Stimulated activated CD8-positive, alpha-beta memory T cell treated with anti-CD3 and anti-CD28 coated beads, Interleukin-15, amount 100 ng/mL, for 4 hours (primary cell): ENCODE data around the gene AMACR.
"Not testable (repeated sequence)": the region's sequence is repeated elsewhere in the genome, so short reads cannot be mapped to it uniquely, and the experiment has no call there.

ENCODE experiments used
- DNase-seq, 2 donors: peaks; one replicate each; pipeline ENCODE4 v3.0.0-alpha.2; 2020; ENCODE audit warnings: low read depth in 2 of 2

AMACR gene

DNA sequence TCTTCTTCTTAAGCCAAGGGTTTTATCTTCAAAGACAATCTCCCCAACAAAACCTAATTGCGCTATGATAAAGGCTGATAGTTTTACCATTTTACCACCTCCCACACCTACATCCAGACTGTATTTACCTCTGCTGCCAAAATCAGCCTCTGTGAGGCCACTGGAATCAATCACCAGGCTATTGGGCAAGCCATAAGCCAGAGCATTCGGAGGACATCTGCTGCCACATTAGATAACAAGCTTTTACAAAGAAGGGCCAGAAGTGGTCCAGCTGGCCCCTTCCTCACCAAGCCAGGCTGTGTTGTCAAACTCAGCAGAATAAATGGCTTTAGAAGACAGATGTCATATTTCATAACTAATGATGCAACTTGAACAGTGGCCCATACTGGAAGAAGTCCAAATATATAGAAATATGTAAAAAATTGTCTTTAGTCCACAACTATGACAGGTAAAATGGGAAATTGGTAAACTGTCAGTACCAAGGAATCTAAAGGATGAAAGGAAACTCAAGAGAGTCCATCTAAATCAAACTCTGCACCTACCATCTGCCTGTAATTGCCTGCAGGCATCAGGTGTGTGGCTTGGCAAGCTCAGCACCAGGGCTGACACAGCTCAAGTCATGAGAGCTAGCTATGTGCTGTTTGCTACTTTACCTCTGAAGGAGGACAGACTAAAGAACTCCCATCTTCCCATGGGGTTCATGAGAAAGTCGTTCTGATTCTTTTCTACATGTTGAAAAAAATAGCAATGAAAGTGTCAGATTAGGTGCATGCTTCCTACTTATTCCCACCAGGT lies 39.4 kb downstream of the AMACR start:
- no peak for DNase-seq

GRCh38 chr5:33966805-33967204 lies 41.0 kb downstream of the AMACR start:
- DNase-seq = no peak

GRCh38 chr5:33964132-33964700 lies 43.6 kb downstream of the AMACR start:
- DNase-seq = no peak

- DNase-seq = no peak
These were observed 49.7 kb downstream of the AMACR start for GRCh38 chr5:33958176-33958575.

DNA sequence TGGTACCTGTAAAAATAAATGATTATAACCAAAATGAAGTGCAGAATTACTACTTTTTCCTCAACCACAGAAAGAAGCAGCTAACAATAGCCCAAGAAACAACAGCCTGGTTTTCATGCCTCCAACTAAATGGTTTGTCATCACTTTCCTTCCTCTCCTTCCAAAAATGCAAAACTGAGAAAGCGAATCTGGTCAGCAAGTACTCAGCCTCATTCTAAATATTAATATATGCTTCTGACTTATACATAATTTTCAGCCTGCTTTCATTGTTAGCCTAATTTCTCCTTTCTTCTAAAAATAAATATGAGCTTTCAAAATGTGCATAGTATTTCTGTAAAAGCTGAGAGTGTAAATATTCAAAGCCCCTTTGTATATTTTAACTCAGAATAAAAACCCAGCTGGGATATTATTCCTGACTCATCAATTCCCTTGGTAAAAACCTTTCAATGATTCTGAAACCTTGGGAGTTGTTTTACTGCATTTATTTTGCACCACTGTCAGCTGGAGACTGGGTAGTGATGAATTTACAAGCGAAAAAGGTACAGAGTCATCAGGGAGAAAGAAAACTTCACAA lies 50.2 kb downstream of the AMACR start:
- DNase-seq = no peak

GRCh38 chr5:33952175-33952574 lies 55.7 kb downstream of the AMACR start:
- DNase-seq = not testable (repeated sequence)

GRCh38 chr5:33944543-33945132 lies 63.2 kb downstream of the AMACR start:
- DNase-seq = no peak

GRCh38 chr5:33941090-33941489 lies 66.8 kb downstream of the AMACR start:
- no peak for DNase-seq

GRCh38 chr5:33939556-33940262 lies 68.1 kb downstream of the AMACR start:
- no peak for DNase-seq

DNA sequence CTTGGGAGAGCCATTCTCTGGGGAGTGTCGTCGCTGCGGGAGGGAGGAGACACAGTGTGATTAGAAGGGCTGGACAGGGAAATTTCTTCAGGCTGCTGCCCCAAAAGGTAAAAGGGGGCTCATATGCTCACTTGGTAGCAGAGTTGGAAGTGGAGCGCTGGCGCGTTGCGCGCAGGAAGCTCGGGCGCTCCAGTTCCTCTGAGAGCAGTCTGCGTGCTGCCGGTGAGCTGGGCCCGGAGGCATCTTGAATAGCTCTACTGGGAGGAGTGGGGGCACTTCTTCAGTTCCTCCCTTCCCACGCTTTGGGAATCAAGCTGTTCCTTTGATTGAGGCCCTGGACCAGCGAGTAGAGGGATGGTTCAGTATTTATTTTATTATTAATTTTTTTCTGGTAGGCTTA lies 69.0 kb downstream of the AMACR start:
- no peak for DNase-seq

- DNase-seq = no peak
These were observed 69.4 kb downstream of the AMACR start for GRCh38 chr5:33938507-33938796.

DNA sequence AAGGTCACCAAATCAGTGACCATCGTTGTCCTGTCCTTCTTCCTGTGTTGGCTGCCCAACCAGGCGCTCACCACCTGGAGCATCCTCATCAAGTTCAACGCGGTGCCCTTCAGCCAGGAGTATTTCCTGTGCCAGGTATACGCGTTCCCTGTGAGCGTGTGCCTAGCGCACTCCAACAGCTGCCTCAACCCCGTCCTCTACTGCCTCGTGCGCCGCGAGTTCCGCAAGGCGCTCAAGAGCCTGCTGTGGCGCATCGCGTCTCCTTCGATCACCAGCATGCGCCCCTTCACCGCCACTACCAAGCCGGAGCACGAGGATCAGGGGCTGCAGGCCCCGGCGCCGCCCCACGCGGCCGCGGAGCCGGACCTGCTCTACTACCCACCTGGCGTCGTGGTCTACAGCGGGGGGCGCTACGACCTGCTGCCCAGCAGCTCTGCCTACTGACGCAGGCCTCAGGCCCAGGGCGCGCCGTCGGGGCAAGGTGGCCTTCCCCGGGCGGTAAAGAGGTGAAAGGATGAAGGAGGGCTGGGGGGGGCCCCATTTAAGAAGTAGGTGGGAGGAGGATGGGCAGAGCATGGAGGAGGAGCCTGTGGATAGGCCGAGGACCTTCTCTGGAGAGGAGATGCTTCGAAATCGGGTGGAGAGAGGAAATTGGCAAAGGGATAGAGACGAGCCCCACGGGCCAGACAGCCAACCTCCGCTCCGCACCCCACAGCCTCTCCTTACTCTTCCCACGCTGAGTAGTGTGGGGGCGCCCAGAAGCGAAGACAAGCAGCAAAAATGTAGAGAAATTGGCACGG lies 69.9 kb downstream of the AMACR start:
- DNase-seq = no peak

DNA sequence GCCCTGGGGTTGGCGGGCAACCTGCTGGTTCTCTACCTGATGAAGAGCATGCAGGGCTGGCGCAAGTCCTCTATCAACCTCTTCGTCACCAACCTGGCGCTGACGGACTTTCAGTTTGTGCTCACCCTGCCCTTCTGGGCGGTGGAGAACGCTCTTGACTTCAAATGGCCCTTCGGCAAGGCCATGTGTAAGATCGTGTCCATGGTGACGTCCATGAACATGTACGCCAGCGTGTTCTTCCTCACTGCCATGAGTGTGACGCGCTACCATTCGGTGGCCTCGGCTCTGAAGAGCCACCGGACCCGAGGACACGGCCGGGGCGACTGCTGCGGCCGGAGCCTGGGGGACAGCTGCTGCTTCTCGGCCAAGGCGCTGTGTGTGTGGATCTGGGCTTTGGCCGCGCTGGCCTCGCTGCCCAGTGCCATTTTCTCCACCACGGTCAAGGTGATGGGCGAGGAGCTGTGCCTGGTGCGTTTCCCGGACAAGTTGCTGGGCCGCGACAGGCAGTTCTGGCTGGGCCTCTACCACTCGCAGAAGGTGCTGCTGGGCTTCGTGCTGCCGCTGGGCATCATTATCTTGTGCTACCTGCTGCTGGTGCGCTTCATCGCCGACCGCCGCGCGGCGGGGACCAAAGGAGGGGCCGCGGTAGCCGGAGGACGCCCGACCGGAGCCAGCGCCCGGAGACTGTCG lies 70.7 kb downstream of the AMACR start:
- no peak for DNase-seq

DNA sequence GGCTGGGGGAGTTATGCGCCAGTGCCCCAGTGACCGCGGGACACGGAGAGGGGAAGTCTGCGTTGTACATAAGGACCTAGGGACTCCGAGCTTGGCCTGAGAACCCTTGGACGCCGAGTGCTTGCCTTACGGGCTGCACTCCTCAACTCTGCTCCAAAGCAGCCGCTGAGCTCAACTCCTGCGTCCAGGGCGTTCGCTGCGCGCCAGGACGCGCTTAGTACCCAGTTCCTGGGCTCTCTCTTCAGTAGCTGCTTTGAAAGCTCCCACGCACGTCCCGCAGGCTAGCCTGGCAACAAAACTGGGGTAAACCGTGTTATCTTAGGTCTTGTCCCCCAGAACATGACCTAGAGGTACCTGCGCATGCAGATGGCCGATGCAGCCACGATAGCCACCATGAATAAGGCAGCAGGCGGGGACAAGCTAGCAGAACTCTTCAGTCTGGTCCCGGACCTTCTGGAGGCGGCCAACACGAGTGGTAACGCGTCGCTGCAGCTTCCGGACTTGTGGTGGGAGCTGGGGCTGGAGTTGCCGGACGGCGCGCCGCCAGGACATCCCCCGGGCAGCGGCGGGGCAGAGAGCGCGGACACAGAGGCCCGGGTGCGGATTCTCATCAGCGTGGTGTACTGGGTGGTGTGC lies 71.4 kb downstream of the AMACR start, which contains the start of gene RXFP3:
RXFP3 (plus strand) TSS at position 6 of the 636 bp plus-strand sequence; CDS start at position 361, 355 bp downstream.
- no peak for DNase-seq
